GM19025 (cell line): ENCODE results near the gene MAPKAPK2.

Experiments
- ATAC-seq: cut with Tn5 transposase; IDR thresholded peaks from one replicate; pipeline ENCODE4 v1.9.1; 2021; ENCODE audit warnings: mild to moderate bottlenecking, low read depth, moderate library complexity; ENCODE audit not compliant: unreplicated experiment

MAPKAPK2 gene

GRCh38 chr1:206658981-206659273, 25.8 kb upstream of the MAPKAPK2 start:
- no peak for ATAC-seq

GRCh38 chr1:206660136-206660535, 24.6 kb upstream of the MAPKAPK2 start:
- ATAC-seq, result no peak

- ATAC-seq, result no peak
These were observed 23.4 kb upstream of the MAPKAPK2 start for GRCh38 chr1:206661161-206661820.

- no peak for ATAC-seq
These were observed 22.2 kb upstream of the MAPKAPK2 start for GRCh38 chr1:206662396-206663092.

- ATAC-seq, result no peak
These were observed 21.3 kb upstream of the MAPKAPK2 start for GRCh38 chr1:206663362-206663761.

GRCh38 chr1:206663832-206664652, 20.7 kb upstream of the MAPKAPK2 start:
- no peak for ATAC-seq

- ATAC-seq, result no peak
These were observed 20.0 kb upstream of the MAPKAPK2 start for GRCh38 chr1:206664740-206665139.

GRCh38 chr1:206666031-206666561, 18.6 kb upstream of the MAPKAPK2 start:
- ATAC-seq, result no peak

- ATAC-seq, result no peak
These were observed 17.6 kb upstream of the MAPKAPK2 start for GRCh38 chr1:206666954-206667665.

GRCh38 chr1:206668351-206668750, 16.4 kb upstream of the MAPKAPK2 start:
- ATAC-seq, result no peak

GRCh38 chr1:206668874-206669410, 15.8 kb upstream of the MAPKAPK2 start:
- ATAC-seq, result no peak

- no peak for ATAC-seq
These were observed 12.6 kb upstream of the MAPKAPK2 start for GRCh38 chr1:206672011-206672688.

GRCh38 chr1:206672844-206673758, 11.6 kb upstream of the MAPKAPK2 start:
- no peak for ATAC-seq

- no peak for ATAC-seq
These were observed 10.5 kb upstream of the MAPKAPK2 start for GRCh38 chr1:206674236-206674635.

- no peak for ATAC-seq
These were observed 9.9 kb upstream of the MAPKAPK2 start for GRCh38 chr1:206674745-206675175.

GRCh38 chr1:206676499-206676898, 8.2 kb upstream of the MAPKAPK2 start:
- ATAC-seq, result no peak

GRCh38 chr1:206678490-206678889, 6.2 kb upstream of the MAPKAPK2 start:
- ATAC-seq, result no peak

GRCh38 chr1:206679738-206680211, 4.9 kb upstream of the MAPKAPK2 start:
- peak; percentile 76 for ATAC-seq

- no peak for ATAC-seq
These were observed 4.4 kb upstream of the MAPKAPK2 start for GRCh38 chr1:206680279-206680678.
